T-helper 22 cell (primary cell): Measurements from ENCODE around the gene OR1E2.
"Not testable (repeated sequence)": the region's sequence is repeated elsewhere in the genome, so short reads cannot be mapped to it uniquely, and the experiment has no call there.

Experiments
- DNase-seq: peaks from one replicate; pipeline ENCODE4 v3.0.0-alpha.2; 2020; ENCODE audit warnings: low read depth

Gene OR1E2, protein sequence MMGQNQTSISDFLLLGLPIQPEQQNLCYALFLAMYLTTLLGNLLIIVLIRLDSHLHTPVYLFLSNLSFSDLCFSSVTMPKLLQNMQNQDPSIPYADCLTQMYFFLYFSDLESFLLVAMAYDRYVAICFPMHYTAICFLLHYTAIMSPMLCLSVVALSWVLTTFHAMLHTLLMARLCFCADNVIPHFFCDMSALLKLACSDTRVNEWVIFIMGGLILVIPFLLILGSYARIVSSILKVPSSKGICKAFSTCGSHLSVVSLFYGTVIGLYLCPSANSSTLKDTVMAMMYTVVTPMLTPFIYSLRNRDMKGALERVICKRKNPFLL

GRCh38 chr17:3433741-3434140 is at the start of gene OR1E2:
Gene OR1E2, minus strand, starts transcription at chr17:3433841. Its CDS starts 0 bp downstream, at chr17:3433841.
- no peak for DNase-seq

- no peak for DNase-seq
Observed at GRCh38 chr17:3482852-3483251, 49.2 kb upstream of the OR1E2 start.

DNA sequence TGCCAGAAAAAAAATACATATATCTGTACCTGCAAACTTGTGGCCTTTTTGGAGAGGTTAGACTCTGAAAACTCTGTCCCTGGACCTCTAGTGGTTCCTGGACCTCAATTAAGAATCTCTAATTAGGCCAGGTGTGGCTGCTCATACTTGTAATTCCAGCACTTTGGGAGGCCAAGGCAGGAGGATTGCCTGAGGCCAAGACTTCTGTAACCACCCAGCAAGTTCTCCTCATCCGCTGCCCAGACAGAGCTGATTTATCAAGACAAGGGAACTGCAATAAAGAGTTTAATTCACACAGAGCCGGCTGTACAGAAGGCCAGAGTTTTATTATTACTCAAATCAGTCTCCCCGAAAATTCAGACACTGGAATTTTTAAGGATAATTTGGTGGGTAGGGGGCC is 46.3 kb upstream of the OR1E2 start:
- no peak for DNase-seq

DNA sequence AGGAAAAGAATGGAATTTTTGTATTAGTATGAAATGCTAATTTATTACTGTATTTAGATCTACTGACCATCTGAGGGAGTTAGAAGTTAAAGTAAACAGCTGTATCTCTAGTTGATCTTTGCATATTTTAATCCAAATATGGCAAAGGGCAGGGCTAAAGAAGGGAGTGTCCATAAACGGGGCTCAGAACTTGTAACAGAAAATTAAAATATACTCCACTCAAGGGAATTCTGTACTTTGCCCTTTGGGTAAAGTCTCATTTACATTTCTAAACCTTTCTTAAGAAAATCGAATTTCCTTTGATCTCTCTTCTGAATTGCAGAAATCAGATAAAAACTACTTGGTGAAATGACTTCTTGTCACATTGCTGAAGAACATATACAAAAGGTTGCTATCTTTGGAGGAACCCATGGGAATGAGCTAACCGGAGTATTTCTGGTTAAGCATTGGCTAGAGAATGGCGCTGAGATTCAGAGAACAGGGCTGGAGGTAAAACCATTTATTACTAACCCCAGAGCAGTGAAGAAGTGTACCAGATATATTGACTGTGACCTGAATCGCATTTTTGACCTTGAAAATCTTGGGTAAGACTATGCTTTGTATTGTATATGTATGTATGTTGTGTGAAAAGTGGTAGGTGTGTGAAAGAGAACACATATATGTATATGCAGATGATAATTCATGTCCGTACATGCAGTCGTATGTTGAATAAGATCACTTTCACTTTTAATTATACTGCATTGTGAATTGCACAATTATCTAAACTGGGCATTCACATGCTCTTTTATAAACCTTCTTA is 42.4 kb upstream of the OR1E2 start, which contains the start of gene ASPA:
TSS of gene ASPA (plus strand) at position 186 of the 799 bp plus-strand sequence. CDS start at position 349, 163 bp downstream.
- DNase-seq = no peak

GRCh38 chr17:3475251-3475685 is 41.6 kb upstream of the OR1E2 start:
- no peak for DNase-seq

GRCh38 chr17:3474212-3474611 is 40.6 kb upstream of the OR1E2 start:
- DNase-seq = no peak

- no peak for DNase-seq
Observed at GRCh38 chr17:3472137-3472536, 38.5 kb upstream of the OR1E2 start.

DNA sequence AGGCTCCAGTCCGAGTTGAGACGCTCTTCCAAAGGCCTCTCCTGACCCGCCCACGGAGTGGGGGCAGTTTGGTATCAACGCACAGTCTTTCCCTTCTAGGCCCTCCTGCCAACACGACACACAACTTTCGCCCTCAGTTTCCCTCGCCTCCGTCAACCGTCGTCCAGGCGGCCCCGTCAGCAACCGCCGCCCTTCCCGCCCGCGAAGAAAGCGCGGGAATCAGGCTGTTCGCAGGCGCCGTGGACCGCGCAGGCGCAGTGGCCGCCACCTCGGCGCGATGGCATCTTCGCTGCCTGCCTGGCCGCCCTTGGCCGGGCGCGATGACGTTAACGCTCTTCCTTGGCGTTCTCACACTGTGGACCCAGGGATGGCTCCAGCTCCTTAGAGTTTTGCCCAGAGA is 38.0 kb upstream of the OR1E2 start, which contains the start of gene SPATA22:
TSS of gene SPATA22 (minus strand) at position 221 of the 400 bp plus-strand sequence. CDS start 2,494 bp downstream, outside the sequence.
- no peak for DNase-seq

DNA sequence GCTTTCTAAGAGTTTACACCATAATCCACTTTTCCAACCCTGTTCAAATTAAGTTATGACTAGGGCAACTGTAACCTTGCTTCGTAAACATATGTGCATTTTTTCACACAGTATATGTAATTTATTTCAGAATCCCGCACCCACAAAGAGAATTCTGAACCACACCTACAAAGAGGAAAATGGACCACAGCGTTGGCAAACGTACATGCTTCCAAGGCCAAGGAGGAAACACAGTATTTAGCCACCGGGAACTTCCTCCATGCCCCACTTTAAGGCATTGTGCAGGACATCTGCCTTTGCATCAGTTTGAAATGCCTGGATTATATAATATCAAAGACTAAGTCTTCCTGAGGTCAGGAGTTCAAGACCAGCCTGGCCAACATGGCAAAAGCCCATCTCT is 35.9 kb upstream of the OR1E2 start:
- no peak for DNase-seq

DNA sequence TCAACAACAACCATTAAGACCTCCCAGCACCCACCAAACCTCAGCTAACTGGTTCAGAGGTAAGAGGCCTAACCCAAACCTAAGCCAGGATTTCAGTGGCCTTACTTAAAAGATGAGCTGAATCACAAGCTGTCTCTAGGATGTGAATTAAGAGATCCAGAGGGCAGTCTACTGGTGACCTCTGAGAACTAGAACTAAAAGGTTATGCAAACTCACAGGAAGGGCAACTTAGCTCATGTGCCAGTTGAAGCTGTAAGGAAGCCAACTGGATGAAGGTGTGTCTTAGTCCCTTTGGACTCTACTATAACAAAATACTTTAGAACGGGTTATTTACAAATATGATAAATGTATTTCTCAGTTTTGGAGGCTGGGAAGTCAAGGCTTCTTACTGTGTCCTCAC is 32.7 kb upstream of the OR1E2 start:
- not testable (repeated sequence) for DNase-seq

DNA sequence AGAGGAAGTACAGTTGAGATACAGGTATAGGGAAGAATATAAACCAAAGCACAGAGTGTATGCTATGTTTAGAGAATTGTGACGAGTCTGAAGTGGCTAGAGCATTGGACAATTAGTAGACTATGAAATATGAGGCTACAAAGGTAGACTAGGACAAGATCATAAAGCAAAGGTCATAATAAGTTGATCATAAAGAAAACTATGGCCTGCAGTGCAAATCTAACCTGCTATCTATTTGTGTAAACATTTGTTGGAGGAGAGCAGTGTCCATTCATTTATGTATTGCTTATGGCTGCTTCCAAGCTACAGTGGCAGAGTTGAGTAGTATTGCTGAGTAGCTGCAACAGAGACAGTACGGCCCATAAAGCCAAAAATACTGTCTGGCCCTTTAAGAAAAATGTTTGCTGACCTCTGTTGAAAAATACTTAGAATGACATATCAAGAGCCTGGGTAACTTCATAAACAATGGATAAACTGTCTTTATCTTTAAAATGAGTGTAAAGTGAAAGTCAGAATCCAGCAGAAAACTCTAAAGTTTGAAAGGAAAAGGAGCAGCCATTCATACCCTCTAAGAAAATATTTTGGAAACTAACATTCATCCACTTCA is 14.5 kb upstream of the OR1E2 start:
- DNase-seq = no peak

DNA sequence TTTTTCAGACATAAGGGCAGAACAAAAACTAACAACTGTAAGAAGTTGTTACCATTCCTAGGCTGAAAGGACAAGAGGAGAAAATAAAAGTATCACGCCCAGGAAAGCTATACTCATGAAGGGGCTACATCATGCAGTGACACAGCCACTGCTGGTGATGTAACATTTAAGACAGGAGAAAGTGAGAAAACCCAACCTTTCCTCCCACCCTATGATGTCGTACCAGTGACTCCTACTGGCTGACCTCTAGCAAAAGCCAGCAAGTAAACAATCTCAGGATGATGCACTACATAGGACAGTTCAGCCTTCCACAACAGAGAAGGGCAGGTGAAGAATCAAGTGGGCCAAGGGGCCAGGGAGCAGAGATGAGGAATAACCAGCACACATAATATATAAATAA is 14.0 kb upstream of the OR1E2 start:
- DNase-seq = no peak

DNA sequence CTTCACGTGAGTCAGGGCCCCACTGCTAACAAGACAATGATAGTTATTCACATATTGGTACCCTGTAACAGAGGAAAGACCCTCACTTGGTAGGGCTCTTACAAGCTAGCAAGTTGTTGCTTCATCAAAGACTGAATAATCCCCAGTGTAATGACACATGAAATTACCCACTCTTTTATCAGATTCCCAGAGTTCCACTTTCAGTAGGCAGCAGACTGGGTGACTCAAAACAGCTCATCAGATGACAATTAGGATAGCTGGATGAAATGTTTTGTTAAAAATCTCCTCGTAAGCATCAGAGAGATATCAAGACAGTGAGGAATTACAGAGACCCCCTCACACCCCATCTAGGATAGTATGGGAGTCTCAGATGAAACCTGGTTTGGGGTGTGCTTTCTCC is 6.8 kb upstream of the OR1E2 start:
- no peak for DNase-seq

GRCh38 chr17:3438368-3438767 is 4.7 kb upstream of the OR1E2 start:
- DNase-seq = no peak

DNA sequence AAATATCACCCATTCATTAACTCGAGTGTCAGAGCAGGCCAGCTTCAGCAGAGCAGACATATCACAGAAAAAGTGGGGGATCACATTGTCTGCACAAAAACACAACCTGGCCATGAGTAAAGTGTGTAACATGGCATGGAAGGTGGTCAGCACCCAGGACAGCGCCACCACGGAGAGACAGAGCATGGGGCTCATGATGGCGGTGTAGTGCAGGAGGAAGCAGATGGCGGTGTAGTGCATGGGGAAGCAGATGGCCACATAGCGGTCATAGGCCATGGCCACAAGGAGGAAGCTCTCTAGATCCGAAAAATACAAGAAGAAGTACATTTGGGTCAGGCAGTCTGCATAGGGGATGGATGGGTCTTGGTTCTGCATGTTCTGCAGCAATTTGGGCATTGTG is 426 bp downstream of the OR1E2 start:
- DNase-seq = not testable (repeated sequence)

DNA sequence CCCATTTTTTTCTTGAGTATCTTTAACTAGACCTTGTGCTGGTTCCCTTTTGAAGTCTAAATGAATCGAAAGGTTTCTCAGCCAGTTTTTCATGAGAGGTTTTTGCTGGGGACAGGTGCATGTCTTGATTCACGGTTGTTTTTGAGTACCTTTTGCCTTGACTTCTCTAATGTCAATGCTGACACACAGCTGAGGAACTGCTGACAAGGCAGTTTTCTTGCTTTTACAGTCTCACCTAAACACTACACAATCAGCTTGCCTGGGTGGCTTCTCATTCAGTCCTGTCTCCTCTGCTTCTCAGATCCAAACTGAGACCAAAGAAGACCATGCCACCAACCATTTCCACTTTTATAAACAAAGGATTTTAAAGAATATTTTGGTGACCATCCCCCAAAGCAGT is 15.4 kb downstream of the OR1E2 start:
- DNase-seq = no peak

DNA sequence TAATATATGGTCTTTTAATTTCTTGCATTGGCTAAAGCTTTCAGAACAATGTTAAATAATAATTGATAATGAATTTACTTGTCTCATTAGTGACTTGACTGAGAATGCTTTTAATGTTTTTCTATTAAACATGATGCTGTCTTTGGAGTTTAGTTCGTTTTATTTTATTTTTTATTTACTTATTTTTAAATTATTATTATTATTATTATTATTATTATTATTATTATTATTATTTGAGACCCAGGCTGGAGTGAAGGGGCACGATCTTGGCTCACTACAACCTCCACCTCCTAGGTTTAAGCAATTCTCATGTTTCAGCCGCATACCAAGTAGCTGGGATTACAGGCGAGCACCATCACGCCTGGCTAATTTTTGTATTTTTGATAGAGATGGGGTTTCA is 18.0 kb downstream of the OR1E2 start:
- DNase-seq = no peak

GRCh38 chr17:3412216-3412615 is 21.4 kb downstream of the OR1E2 start:
- DNase-seq = not testable (repeated sequence)

DNA sequence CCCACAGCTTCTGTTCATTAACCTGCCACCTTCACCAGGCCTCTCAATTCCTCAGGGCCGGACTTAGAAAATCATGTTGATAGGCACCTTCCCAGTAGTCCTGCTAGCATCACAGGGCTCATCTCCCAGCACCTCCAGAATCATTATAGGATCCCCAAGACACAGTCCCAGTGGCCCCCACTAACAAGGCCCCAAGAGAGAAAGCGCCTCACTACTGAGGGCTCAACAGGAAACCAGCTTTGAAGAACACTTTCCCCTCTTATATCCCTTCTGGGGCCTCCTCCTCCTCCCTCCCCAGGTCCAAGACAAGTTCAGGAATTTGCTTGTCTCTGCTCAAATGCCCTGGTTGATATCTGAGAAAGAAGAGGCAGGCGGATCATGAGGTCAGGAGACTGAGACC is 22.6 kb downstream of the OR1E2 start, which contains the start of gene OR3A3:
TSS of gene OR3A3 (plus strand) at position 301 of the 400 bp plus-strand sequence.
- no peak for DNase-seq

- not testable (repeated sequence) for DNase-seq
Observed at GRCh38 chr17:3403856-3404255, 29.8 kb downstream of the OR1E2 start.

GRCh38 chr17:3401786-3402185 is 31.9 kb downstream of the OR1E2 start:
- no peak for DNase-seq

DNA sequence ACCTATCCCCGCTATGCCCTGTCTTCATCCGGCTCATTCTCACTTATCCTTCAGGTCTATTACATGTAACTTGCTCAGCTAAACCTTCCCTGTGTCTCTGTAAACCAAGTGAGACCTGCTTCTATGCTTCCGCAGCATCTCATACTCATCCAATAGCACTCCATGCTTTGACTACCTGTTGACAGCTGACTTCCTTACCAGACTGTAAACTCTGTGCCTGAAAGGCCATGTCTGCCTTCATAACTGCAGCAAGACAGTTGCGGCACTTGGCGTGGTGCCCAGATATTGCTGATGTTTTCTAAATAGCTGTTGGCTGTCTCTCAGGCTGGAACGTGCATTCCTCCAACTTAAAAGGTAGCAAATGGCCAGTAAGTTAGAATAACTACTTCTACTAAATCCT is 33.6 kb downstream of the OR1E2 start:
- DNase-seq = no peak

- DNase-seq = no peak
Observed at GRCh38 chr17:3398310-3398709, 35.3 kb downstream of the OR1E2 start, which contains the start of gene OR1E1. Gene OR1E1, minus strand, starts transcription at chr17:3398410. Its CDS starts 0 bp downstream, at chr17:3398410.
